GM23248 (cell line): ENCODE measurements around the gene DENND6B. TPM values are rescaled to one million over a fixed set of nuclear protein-coding genes. Genes with fewer than 3 reads are reported as not detected.

Source experiments
- DNase-seq: peaks from one replicate; pipeline ENCODE4 v3.0.0-alpha.2; 2015
- H2AFZ ChIP-seq: fragments of 200-600 bp; sonication (generic); 2 replicates; pipeline ENCODE4 v1.6.1; 2016; ENCODE audit warnings: antibody characterized with exemption
- H3F3A ChIP-seq: fragments of 200-600 bp; sonication (generic); 2 replicates; pipeline ENCODE4 v1.6.1; 2016; ENCODE audit warnings: mild to moderate bottlenecking, antibody characterized with exemption, mixed run types; ENCODE audit not compliant: insufficient read depth
- H3K27ac ChIP-seq: fragments of 200-600 bp; sonication (generic); 2 replicates; pipeline ENCODE4 v1.5.1; 2016; ENCODE audit warnings: mild to moderate bottlenecking
- H3K27me3 ChIP-seq: fragments of 200-600 bp; sonication (generic); replicated peaks from 2 replicates; pipeline ENCODE4 v1.6.1; 2016; ENCODE audit warnings: mild to moderate bottlenecking; ENCODE audit not compliant: insufficient read depth
- H3K36me3 ChIP-seq: fragments of 200-600 bp; sonication (generic); 2 replicates; pipeline ENCODE4 v1.6.1; 2016; ENCODE audit warnings: low read depth, mild to moderate bottlenecking
- H3K4me1 ChIP-seq: fragments of 200-600 bp; sonication (generic); 2 replicates; pipeline ENCODE4 v1.6.1; 2016; ENCODE audit warnings: mild to moderate bottlenecking; ENCODE audit not compliant: insufficient read depth
- H3K4me2 ChIP-seq: fragments of 200-600 bp; sonication (generic); one replicate; pipeline ENCODE4 v1.6.1; 2016; ENCODE audit warnings: mild to moderate bottlenecking; ENCODE audit not compliant: unreplicated experiment
- H3K4me3 ChIP-seq: fragments of 200-600 bp; sonication (generic); 2 replicates; pipeline ENCODE4 v1.5.1; 2016; ENCODE audit warnings: mild to moderate bottlenecking
- H3K79me2 ChIP-seq: fragments of 200-600 bp; sonication (generic); 2 replicates; pipeline ENCODE4 v1.6.1; 2016; ENCODE audit warnings: mild to moderate bottlenecking; ENCODE audit not compliant: insufficient read depth
- H3K9ac ChIP-seq: fragments of 200-600 bp; sonication (generic); 2 replicates; pipeline ENCODE4 v1.6.1; 2016; ENCODE audit warnings: mild to moderate bottlenecking
- H3K9me2 ChIP-seq: fragments of 200-600 bp; sonication (generic); 2 replicates; pipeline ENCODE4 v1.6.1; 2016; ENCODE audit warnings: mixed run types, mild to moderate bottlenecking, moderate library complexity; ENCODE audit not compliant: insufficient read depth
- H3K9me3 ChIP-seq: fragments of 200-600 bp; sonication (generic); one replicate; pipeline ENCODE4 v1.6.1; 2017; ENCODE audit warnings: low read depth
- H4K20me1 ChIP-seq: fragments of 200-600 bp; sonication (generic); 2 replicates; pipeline ENCODE4 v1.6.0; 2016; ENCODE audit not compliant: insufficient read depth
- EZH2 ChIP-seq: fragments of 200-600 bp; sonication (generic); IDR thresholded peaks from 2 replicates; pipeline ENCODE4 v1.6.1; 2018; ENCODE audit warnings: antibody characterized with exemption, mild to moderate bottlenecking; ENCODE audit not compliant: insufficient read depth, poor library complexity, severe bottlenecking
- EZH2phosphoT487 ChIP-seq: fragments of 200-600 bp; sonication (generic); IDR thresholded peaks from 2 replicates; pipeline ENCODE4 v1.6.1; 2018; ENCODE audit warnings: antibody characterized with exemption, moderate library complexity, mild to moderate bottlenecking, low read depth; ENCODE audit not compliant: insufficient read depth
- WGBS, 2 experiments: methylation state at CpG; one replicate each; pipeline ENCODE4 v1.1.6; 2015 to 2017; ENCODE audit warnings: low lambda C conversion rate in 2 of 2, low coverage in 1 of 2; ENCODE audit errors: missing lambda C conversion rate in 2 of 2; 5-methylcytosine and 5-hydroxymethylcytosine counted together
- in situ Hi-C: fragments of 300-500 bp; cut with MboI; formaldehyde crosslinking; loops from 2 replicates; pipeline ENCODE4 v1.15.0; 2020
- polyA plus RNA-seq: library from polyadenylated mRNA; unstranded; fragments of >200 nt; fragmentation: Nextera tagmentation; extraction: Ambion mirVana; gene quantifications from 2 replicates; pipeline ENCODE4 v1.2.1, GENCODE V29; 2016
- total RNA-seq: library from RNA; depleted of rRNA; stranded (reverse); fragments of >200 nt; shearing (Covaris generic); gene quantifications from 2 replicates; pipeline ENCODE4 v1.2.3, GENCODE V29; 2014

DENND6B gene
- total and polyA plus RNA-seq, 2 experiments from 2014 or later = 5.7 to 6.1 TPM

GRCh38 chr22:50289942-50290630 is 36.7 kb downstream of the DENND6B start:
- peaks cover 14% of the 10 kb centered on the region; the same call in 1 of the 2 replicates for H3K36me3 ChIP-seq
- no peaks in the 10 kb centered on the region for H3K27me3 ChIP-seq
- in situ Hi-C loops = no loop called here

DNA sequence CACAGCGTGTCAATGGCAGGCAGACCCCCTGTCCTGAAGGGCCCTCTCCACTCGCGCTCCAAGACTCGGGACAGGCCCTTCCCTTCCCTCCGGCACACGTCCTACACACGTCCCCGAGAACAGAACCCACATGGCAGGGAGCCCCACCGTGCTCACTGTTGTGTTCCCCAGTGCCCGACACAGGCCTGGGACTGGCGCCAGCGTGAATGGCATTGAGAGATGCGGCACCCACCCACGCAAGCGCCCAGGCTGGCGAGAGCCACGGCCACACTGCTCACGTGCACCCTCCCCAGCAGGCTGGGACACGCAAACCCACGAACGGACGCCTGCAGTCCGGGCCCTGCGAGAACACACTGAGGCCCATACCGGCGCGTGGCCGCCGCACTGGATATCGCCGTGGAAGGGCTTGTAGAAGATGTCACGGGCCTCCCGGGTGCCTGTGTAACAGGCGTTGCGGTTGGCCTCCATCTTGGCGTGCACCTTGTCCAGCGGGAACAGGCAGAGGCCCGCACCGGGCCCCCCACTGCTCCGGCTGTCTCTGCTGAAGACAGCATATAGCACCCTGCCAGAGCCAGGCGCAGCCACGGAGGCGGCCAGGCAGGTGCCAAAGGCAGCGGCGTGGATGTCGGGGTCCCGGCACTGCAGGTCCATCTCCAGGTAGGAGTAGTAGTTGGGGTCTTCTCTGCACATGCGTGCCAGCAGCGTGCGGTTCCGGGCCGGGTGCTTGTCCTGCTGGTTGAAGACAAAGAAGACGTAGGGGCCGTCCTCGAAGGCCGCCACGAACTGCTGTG is 37.5 kb downstream of the DENND6B start:
- Histone ChIP-seq H3K4me2 (no peak overlapping the region), H3K36me3 (peaks cover 14% of the 10 kb centered on the region; the same call in 1 of the 2 replicates), H3K4me1 (peaks cover 19% of the 10 kb centered on the region), H2AFZ (no peak overlapping the region), H3K9me2 (no peaks in the 10 kb centered on the region), H3F3A (no peaks in the 10 kb centered on the region), H3K27me3 (no peaks in the 10 kb centered on the region), H3K9me3 (no peaks in the 10 kb centered on the region), H3K27ac (no peak overlapping the region), H3K4me3 (no peak overlapping the region), H3K79me2 (peaks cover 92% of the 10 kb centered on the region), H4K20me1 (no peaks in the 10 kb centered on the region), H3K9ac (no peak overlapping the region)
- DNase-seq = no peak
- TF ChIP-seq EZH2phosphoT487 (no peak), EZH2 (no peak)
- in situ Hi-C loops = no loop called here
- 95 to 97% methylated on average over 52 of the region's 57 CpGs for WGBS, 2 experiments

More at GRCh38 chr22:50289942-50290630, 36.7 kb downstream of the DENND6B start:
- H3F3A ChIP-seq = no peaks in the 10 kb centered on the region
- H3K9me2 ChIP-seq = no peaks in the 10 kb centered on the region
- no peak for DNase-seq
- H3K4me3 ChIP-seq = no peak overlapping the region
- no peak overlapping the region for H3K4me2 ChIP-seq
- no peak overlapping the region for H3K27ac ChIP-seq
- H3K9me3 ChIP-seq = no peaks in the 10 kb centered on the region
- TF ChIP-seq EZH2phosphoT487 (no peak), EZH2 (no peak)
- WGBS, 2 experiments = 93 to 94% methylated on average over 31 to 37 of the region's 37 CpGs
- H3K4me1 ChIP-seq = peaks cover 20% of the 10 kb centered on the region
- no peak overlapping the region for H2AFZ ChIP-seq
- H4K20me1 ChIP-seq = no peaks in the 10 kb centered on the region
- H3K9ac ChIP-seq = no peak overlapping the region
- peaks cover 94% of the 10 kb centered on the region for H3K79me2 ChIP-seq

GRCh38 chr22:50287731-50288130 is 39.1 kb downstream of the DENND6B start:
- Histone ChIP-seq H3K79me2 (peaks cover 77% of the 10 kb centered on the region), H3K36me3 (peaks cover 14% of the 10 kb centered on the region; the same call in 1 of the 2 replicates), H3K9me3 (no peaks in the 10 kb centered on the region), H3K9ac (no peak overlapping the region), H3K9me2 (no peaks in the 10 kb centered on the region), H3K27ac (no peak overlapping the region), H3K4me3 (no peak overlapping the region), H3K4me2 (no peak overlapping the region), H4K20me1 (no peaks in the 10 kb centered on the region), H3F3A (no peaks in the 10 kb centered on the region), H3K4me1 (peaks cover 6% of the 10 kb centered on the region), H2AFZ (no peak overlapping the region), H3K27me3 (no peaks in the 10 kb centered on the region)
- in situ Hi-C loops = no loop called here
- TF ChIP-seq EZH2phosphoT487 (no peak), EZH2 (no peak)
- DNase-seq = no peak
- 92 to 94% methylated on average over 28 to 31 of the region's 31 CpGs for WGBS, 2 experiments

DNA sequence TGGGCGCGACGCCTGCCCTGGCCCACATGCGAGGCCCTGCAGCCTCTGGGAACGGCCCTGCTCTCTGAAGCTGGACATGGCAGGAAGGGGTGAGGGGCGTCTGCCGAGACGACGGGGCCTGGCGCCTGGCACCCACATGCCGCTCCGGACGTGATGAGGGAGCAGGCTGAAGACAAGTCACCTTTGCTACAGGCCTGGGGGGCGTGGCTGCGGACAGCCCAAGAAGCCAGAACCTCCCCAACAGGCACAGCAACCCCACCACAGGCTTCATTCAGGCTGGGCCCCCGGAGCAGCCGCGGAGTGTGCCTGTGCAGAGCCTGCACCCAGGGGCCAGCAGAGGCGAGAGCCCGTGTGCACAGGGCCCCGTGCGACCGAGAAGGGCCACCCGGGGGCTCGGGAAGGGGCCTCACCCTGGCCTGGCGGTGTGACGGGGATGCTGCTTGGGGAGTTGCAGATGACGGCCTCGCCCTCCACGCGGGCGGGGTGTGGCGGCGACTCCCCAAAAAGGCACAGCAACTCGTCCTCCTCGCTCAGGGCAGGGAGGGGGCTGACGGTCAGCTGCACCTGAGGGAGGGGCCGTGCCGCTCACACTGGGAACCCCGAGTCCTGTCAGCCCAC is 40.0 kb downstream of the DENND6B start:
- TF ChIP-seq EZH2phosphoT487 = no peak
- no peak for TF ChIP-seq EZH2
- in situ Hi-C loops = no loop called here

More for the DNA sequence above, 40.0 kb downstream of the DENND6B start:
- no peaks in the 10 kb centered on the region for H3F3A ChIP-seq
- no peak overlapping the region for H3K4me2 ChIP-seq
- H4K20me1 ChIP-seq = no peaks in the 10 kb centered on the region
- H3K9ac ChIP-seq = no peak overlapping the region
- no peaks in the 10 kb centered on the region for H3K27me3 ChIP-seq
- H2AFZ ChIP-seq = no peak overlapping the region
- H3K9me3 ChIP-seq = no peaks in the 10 kb centered on the region
- no peak for DNase-seq
- no peak overlapping the region for H3K4me3 ChIP-seq
- H3K4me1 ChIP-seq = no peaks in the 10 kb centered on the region
- H3K36me3 ChIP-seq = peaks cover 18% of the 10 kb centered on the region; the same call in 1 of the 2 replicates
- H3K79me2 ChIP-seq = peaks cover 68% of the 10 kb centered on the region
- no peaks in the 10 kb centered on the region for H3K9me2 ChIP-seq
- no peak overlapping the region for H3K27ac ChIP-seq
- WGBS, 2 experiments = 89 to 92% methylated on average over 26 to 33 of the region's 40 CpGs
